ENCODE measurements around the gene GUCD1. TPM values are rescaled to one million over a fixed set of nuclear protein-coding genes. Genes with fewer than 3 reads are reported as not detected.
"Not testable (repeated sequence)": the region's sequence is repeated elsewhere in the genome, so short reads cannot be mapped to it uniquely, and the experiment has no call there.

GUCD1 gene
- total RNA-seq, result 100 to 1,000 TPM in 1 of 3 donors, 10 to 100 TPM in 2; 76.9 to 102 (median 94.9) TPM
- 105 TPM for total RNA-seq (2013)

GRCh38 chr22:24554313-24555164, at the start of gene GUCD1:
Gene GUCD1 (minus strand): TSS chr22:24555138. CDS start chr22:24554991, 147 bp downstream.
- peak in 1 of 2 donors; percentile 52 for DNase-seq
- intact Hi-C loops (cut with micrococcal nuclease), result no loop called here

GRCh38 chr22:24603770-24604629, 49.1 kb upstream of the GUCD1 start:
- peaks cover 61% of the 10 kb centered on the region for H3K4me1 ChIP-seq (ENCODE audit: control insufficient read depth, insufficient read depth, low read length)
- not testable (repeated sequence) for H3K9me3 Mint-ChIP-seq; H3K9me3 ChIP-seq (ENCODE audit: control insufficient read depth, insufficient read depth, low read length); H3K27me3 Mint-ChIP-seq (ENCODE audit: low read depth in 2 of 2); H3K36me3 Mint-ChIP-seq; H3K36me3 ChIP-seq (ENCODE audit: control insufficient read depth, insufficient read depth, low read length); H3K4me3 ChIP-seq (ENCODE audit: low read length); H3K27me3 ChIP-seq (ENCODE audit: control insufficient read depth, insufficient read depth, low read length); H3K27ac ChIP-seq (ENCODE audit: low read length)
- Mint-ChIP-seq H3K4me3 (peak overlapping the region; percentile 73), H3K4me1 (peaks cover 20 to 38% of the 10 kb centered on the region in 2 donors), H3K27ac (peak overlapping the region; percentile 48 to 77)
- DNase-seq, result peak in 1 of 2 donors; percentile 30
- intact Hi-C loops (cut with micrococcal nuclease), result loop anchor here (5.0 kb wide), 1 partner anchor 927 kb away; no protein-coding TSS in a partner anchor
- 2% methylated on average over 7 of the region's 18 CpGs for WGBS (ENCODE audit: insufficient coverage)
- ATAC-seq, result peak; percentile 54 to 77 (median 58)

More at GRCh38 chr22:24554313-24555164, at the start of gene GUCD1:
- Histone ChIP-seq H3K36me3 (ENCODE audit: control insufficient read depth, insufficient read depth, low read length) (peaks cover 18% of the 10 kb centered on the region), H3K4me1 (ENCODE audit: control insufficient read depth, insufficient read depth, low read length) (peaks cover 38% of the 10 kb centered on the region), H3K9me3 (ENCODE audit: control insufficient read depth, insufficient read depth, low read length) (no peaks in the 10 kb centered on the region), H3K4me3 (ENCODE audit: low read length) (peak within 1 kb of the TSS; percentile 88), H3K27me3 (ENCODE audit: control insufficient read depth, insufficient read depth, low read length) (no peaks in the 10 kb centered on the region), H3K27ac (ENCODE audit: low read length) (peak within 1 kb of the TSS; percentile 87)
- no peaks in the 10 kb centered on the region for H3K27me3 Mint-ChIP-seq (ENCODE audit: low read depth in 2 of 2)
- H3K4me1 Mint-ChIP-seq, result peaks cover 64 to 76% of the 10 kb centered on the region in 2 donors
- no peaks in the 10 kb centered on the region for H3K9me3 Mint-ChIP-seq
- peak within 1 kb of the TSS; percentile 99 for H3K27ac Mint-ChIP-seq
- peak within 1 kb of the TSS; percentile 98 for H3K4me3 Mint-ChIP-seq
- ATAC-seq, result no peak
- no peak for TF ChIP-seq CTCF (IDR thresholded peaks at IDR 0.05)
- no peaks in the 10 kb centered on the region for H3K36me3 Mint-ChIP-seq
- WGBS (ENCODE audit: insufficient coverage), result under 1% methylated on average over 64 of the region's 64 CpGs

GRCh38 chr22:24602847-24603769, 48.2 kb upstream of the GUCD1 start, which contains the start of gene GGT1:
Gene GGT1 (plus strand): TSS chr22:24603193. CDS start chr22:24611082, 7,889 bp downstream.
- H3K9me3 ChIP-seq (ENCODE audit: control insufficient read depth, insufficient read depth, low read length); H3K27me3 Mint-ChIP-seq (ENCODE audit: low read depth in 2 of 2); H3K4me3 ChIP-seq (ENCODE audit: low read length); H3K27me3 ChIP-seq (ENCODE audit: control insufficient read depth, insufficient read depth, low read length); DNase-seq; ATAC-seq; H3K27ac ChIP-seq (ENCODE audit: low read length); H3K9me3 Mint-ChIP-seq; H3K36me3 Mint-ChIP-seq; H3K36me3 ChIP-seq (ENCODE audit: control insufficient read depth, insufficient read depth, low read length): not testable (repeated sequence)
- intact Hi-C loops (cut with micrococcal nuclease), result loop anchor here (5.0 kb wide), 1 partner anchor 926 kb away; no protein-coding TSS in a partner anchor
- 84% methylated on average over 19 of the region's 22 CpGs for WGBS (ENCODE audit: insufficient coverage)
- Mint-ChIP-seq H3K4me3 (peak within 1 kb of the TSS; percentile 73), H3K4me1 (peaks cover 20 to 40% of the 10 kb centered on the region in 2 donors), H3K27ac (peak within 1 kb of the TSS; percentile 48 to 77)
- H3K4me1 ChIP-seq (ENCODE audit: control insufficient read depth, insufficient read depth, low read length), result peaks cover 58% of the 10 kb centered on the region

DNA sequence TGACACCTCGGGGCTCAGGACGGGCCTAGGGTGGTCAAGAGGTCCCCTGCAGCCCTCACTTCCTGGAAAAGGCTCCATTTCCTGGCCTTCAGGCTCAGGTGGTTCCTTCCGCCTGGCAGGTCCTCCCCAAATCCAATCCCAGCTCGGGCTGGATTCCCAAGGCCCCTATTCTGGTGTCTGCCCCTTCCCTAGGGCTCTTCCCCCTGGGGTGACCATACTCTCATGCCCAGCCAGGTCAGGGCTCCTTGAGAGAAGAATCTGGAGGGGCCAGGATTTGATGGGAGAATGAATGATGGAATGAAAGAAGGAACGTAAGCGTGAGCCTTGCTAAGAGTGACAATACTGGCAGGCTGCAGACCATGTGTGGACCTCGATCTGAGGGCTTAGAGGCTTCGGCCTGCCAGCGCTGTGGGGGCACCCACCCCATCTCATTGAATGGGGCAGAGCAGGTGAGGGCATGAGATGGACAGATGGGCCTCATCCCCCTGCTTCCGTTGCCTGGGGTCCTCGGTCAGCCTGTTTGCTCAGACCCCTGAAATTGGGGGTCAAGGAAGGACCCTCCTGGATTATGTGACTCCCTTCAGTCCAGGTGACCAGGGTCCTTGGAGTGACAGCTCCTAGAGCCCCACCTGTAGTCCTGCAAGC, 47.3 kb upstream of the GUCD1 start:
- H3K36me3 ChIP-seq (ENCODE audit: control insufficient read depth, insufficient read depth, low read length); H3K27me3 ChIP-seq (ENCODE audit: control insufficient read depth, insufficient read depth, low read length); ATAC-seq; H3K27me3 Mint-ChIP-seq (ENCODE audit: low read depth in 2 of 2); H3K4me3 ChIP-seq (ENCODE audit: low read length); H3K27ac ChIP-seq (ENCODE audit: low read length); H3K9me3 Mint-ChIP-seq; DNase-seq; H3K36me3 Mint-ChIP-seq; H3K9me3 ChIP-seq (ENCODE audit: control insufficient read depth, insufficient read depth, low read length): not testable (repeated sequence)
- peak overlapping the region in 1 of 2 donors; percentile 47 for H3K27ac Mint-ChIP-seq
- peak overlapping the region; percentile 37 for H3K4me3 Mint-ChIP-seq
- peaks cover 49% of the 10 kb centered on the region for H3K4me1 ChIP-seq (ENCODE audit: control insufficient read depth, insufficient read depth, low read length)
- intact Hi-C loops (cut with micrococcal nuclease), result loop anchor here (5.0 kb wide), 1 partner anchor 925 kb away; no protein-coding TSS in a partner anchor
- WGBS (ENCODE audit: insufficient coverage), result 94% methylated on average over 11 of the region's 11 CpGs
- peaks cover 16 to 35% of the 10 kb centered on the region in 2 donors for H3K4me1 Mint-ChIP-seq

All from natural killer cell (primary cell).